OCI-LY3 (cell line): ENCODE measurements around the gene NR2F1-AS1.

Source experiments
- CTCF ChIP-seq: fragments of 200-600, 300-600 bp; sonication (generic); IDR thresholded peaks from 2 replicates; pipeline ENCODE4 v1.5.1; 2014; ENCODE audit warnings: antibody characterized with exemption, low read length, low read depth
- EZH2phosphoT487 ChIP-seq: fragments of 200-600 bp; shearing (Covaris generic); IDR thresholded peaks from 2 replicates; pipeline ENCODE4 v1.6.1; 2018; ENCODE audit warnings: antibody characterized with exemption, mixed run types, low read depth

GRCh38 chr5:93612855-93613243 lies 31.8 kb upstream of the NR2F1-AS1 start:
- TF ChIP-seq CTCF: no peak
- no peak for TF ChIP-seq EZH2phosphoT487
